Stomach (tissue), 9 donors: ENCODE measurements around the gene FN3K. TPM values are rescaled to one million over a fixed set of nuclear protein-coding genes. Genes with fewer than 3 reads are reported as not detected.
"Not testable (repeated sequence)": the region's sequence is repeated elsewhere in the genome, so short reads cannot be mapped to it uniquely, and the experiment has no call there.

Source experiments
- DNase-seq, 2 donors: peaks; one replicate each; pipeline versions ENCODE4 v3.0.0 to v3.0.0-alpha.2; 2013 to 2019
- H3K27ac ChIP-seq, 5 donors: fragments of 200-600 bp in 4 of 5; sonication (generic) in 4 of 5; one replicate each; pipeline ENCODE4 v1.5.1; 2013 to 2019; ENCODE audit warnings: mild to moderate bottlenecking in 1 of 5, moderate library complexity in 1 of 5
- H3K27me3 ChIP-seq, 3 donors: fragments of 200-600 bp; sonication (generic); one replicate each; pipeline ENCODE4 v1.5.1; 2017 to 2019; ENCODE audit warnings: mixed run types in 1 of 3
- H3K36me3 ChIP-seq, 4 donors: fragments of 200-600 bp; sonication (generic); 1 replicate in 3 of 4; 2 replicates in 1 of 4; pipeline ENCODE4 v1.5.1; 2016 to 2019
- H3K4me1 ChIP-seq, 4 donors: fragments of 200-600 bp; sonication (generic); one replicate each; pipeline ENCODE4 v1.5.1; 2016 to 2019
- H3K4me3 ChIP-seq, 4 donors: fragments of 200-600 bp; sonication (generic) in 3 of 4; one replicate each; pipeline ENCODE4 v1.5.1; 2016 to 2019; ENCODE audit warnings: mild to moderate bottlenecking in 1 of 4
- H3K9me3 ChIP-seq, 4 donors: fragments of 200-600 bp; sonication (generic); one replicate each; pipeline ENCODE4 v1.5.1; 2016 to 2019
- EP300 ChIP-seq: sonication (generic); formaldehyde crosslinking; IDR thresholded peaks from one replicate; pipeline ENCODE4 v1.6.1; 2017; ENCODE audit warnings: antibody characterized with exemption
- POLR2A ChIP-seq, 4 donors: fragments of 450-650 bp; IDR thresholded peaks; one replicate each; pipeline ENCODE4 v1.6.1; 2016; ENCODE audit warnings: antibody characterized with exemption in 4 of 4, control low read depth in 2 of 4, mild to moderate bottlenecking in 1 of 4, moderate library complexity in 1 of 4
- POLR2AphosphoS5 ChIP-seq, 3 donors: sonication (generic); formaldehyde crosslinking; IDR thresholded peaks; one replicate each; pipeline ENCODE4 v1.6.1; 2016; ENCODE audit warnings: antibody characterized with exemption in 3 of 3
- WGBS, 5 donors: extraction: QIAGEN DNeasy Blood & Tissue Kit in 3 of 5; methylation state at CpG; one replicate each; pipeline versions ENCODE4 v1.1.5 to v1.1.7; 2013 to 2018; 5-methylcytosine and 5-hydroxymethylcytosine counted together
- intact Hi-C: fragments of 100-400 bp; cut with DNase I; formaldehyde crosslinking; loops from one replicate; pipeline ENCODE4 v1.15.1; 2023; ENCODE audit warnings: low total_unique reads
- polyA plus RNA-seq, 3 donors: library from polyadenylated mRNA; stranded (reverse); fragments of 200-250 nt; gene quantifications; one replicate each; pipeline ENCODE4 v1.2.3, GENCODE V29; 2013
- total RNA-seq, 5 donors: library from RNA; depleted of rRNA; stranded (reverse); fragments of >200 nt; gene quantifications; one replicate each; pipeline versions ENCODE4 v1.1.0 to v1.2.3, GENCODE V29; 2014 to 2016
- TF ChIP-seq, protein P1 (sequence below), 7 experiments: fragments of 450-650 bp in 4 of 7; fragments of 200-600 bp in 3 of 7; sonication (generic) in 3 of 7; IDR thresholded peaks; one replicate each; pipeline ENCODE4 v1.5.1; 2016 to 2019; ENCODE audit warnings: antibody characterized with exemption in 7 of 7, control low read depth in 2 of 7, mild to moderate bottlenecking in 1 of 7
- donor health status: healthy with polysubstance abuse.
- donor health status: Bipolar disorder and iron deficiency.
- donor health status: healthy.

The FN3K gene
- total and polyA plus RNA-seq, 8 donors, result 13.0 to 59.5 (median 16.4) TPM

GRCh38 chr17:82740906-82741759 lies 5.7 kb downstream of the FN3K start:
- Histone ChIP-seq H3K4me3 (no peak overlapping the region), H3K4me1 (peaks cover 13 to 24% (median 21%) of the 10 kb centered on the region in 4 donors), H3K27ac (no peak overlapping the region), H3K9me3 (peaks cover 0 to 17% (median 4%) of the 10 kb centered on the region in 4 donors), H3K36me3 (peaks cover 23 to 64% (median 42%) of the 10 kb centered on the region in 4 donors), H3K27me3 (no peaks in the 10 kb centered on the region)
- TF ChIP-seq EP300, result no peak
- no peak for TF ChIP-seq POLR2AphosphoS5 (IDR thresholded peaks at IDR 0.05)
- TF ChIP-seq POLR2A (IDR thresholded peaks at IDR 0.05), result no peak
- TF ChIP-seq, protein P1, sequence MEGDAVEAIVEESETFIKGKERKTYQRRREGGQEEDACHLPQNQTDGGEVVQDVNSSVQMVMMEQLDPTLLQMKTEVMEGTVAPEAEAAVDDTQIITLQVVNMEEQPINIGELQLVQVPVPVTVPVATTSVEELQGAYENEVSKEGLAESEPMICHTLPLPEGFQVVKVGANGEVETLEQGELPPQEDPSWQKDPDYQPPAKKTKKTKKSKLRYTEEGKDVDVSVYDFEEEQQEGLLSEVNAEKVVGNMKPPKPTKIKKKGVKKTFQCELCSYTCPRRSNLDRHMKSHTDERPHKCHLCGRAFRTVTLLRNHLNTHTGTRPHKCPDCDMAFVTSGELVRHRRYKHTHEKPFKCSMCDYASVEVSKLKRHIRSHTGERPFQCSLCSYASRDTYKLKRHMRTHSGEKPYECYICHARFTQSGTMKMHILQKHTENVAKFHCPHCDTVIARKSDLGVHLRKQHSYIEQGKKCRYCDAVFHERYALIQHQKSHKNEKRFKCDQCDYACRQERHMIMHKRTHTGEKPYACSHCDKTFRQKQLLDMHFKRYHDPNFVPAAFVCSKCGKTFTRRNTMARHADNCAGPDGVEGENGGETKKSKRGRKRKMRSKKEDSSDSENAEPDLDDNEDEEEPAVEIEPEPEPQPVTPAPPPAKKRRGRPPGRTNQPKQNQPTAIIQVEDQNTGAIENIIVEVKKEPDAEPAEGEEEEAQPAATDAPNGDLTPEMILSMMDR (IDR thresholded peaks at IDR 0.05), result no peak
- no peak for DNase-seq
- WGBS, 5 donors, result 89 to 99% (median 97%) methylated on average over 9 to 10 of the region's 10 CpGs
- intact Hi-C loops, result no loop called here

DNA sequence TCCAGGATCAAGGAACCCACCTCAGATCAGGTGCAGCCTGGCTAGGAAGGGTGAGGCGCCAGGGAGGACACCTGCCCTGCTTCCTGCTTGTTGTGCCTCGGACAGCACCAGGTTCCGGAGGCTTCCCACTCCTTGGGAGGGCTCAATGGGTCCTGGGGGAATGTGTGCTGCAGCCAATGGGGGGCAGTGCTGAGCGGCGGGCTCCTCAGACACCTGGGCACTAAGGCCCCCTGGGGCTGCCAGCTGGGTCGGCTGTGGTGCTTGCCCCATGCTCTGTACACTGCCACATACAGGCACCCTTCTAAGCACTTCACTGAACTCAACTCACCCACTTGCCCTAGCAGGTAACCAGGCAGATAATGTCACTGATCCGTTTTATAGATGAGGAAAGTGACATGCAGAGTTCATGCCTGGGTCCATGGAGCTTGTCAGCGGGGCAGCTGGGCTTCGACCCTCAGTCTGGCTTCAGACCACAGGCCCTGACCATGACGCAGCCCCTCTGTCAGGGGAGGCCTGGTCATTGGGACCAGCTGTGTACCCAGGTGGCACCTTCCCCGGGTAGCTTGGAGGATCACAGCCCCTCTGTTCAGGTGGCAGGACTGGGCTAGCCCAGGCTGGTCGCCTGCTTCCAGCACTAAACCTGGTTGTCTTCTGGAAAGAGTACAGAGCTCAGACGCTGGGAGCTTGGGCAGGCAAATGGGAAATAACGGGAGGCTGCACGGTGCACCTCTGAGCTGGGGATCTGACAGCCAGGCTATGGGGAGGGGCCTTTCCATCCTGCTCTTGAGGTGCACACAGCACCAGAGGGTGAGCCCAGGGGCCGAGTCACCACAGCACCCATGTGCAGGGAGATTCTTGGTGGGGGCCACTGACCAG lies 8.2 kb downstream of the FN3K start:
- peaks cover 23 to 59% (median 42%) of the 10 kb centered on the region in 4 donors for H3K36me3 ChIP-seq
- H3K4me1 ChIP-seq, result no peaks in the 10 kb centered on the region
- no peak for DNase-seq
- no peak overlapping the region for H3K4me3 ChIP-seq
- intact Hi-C loops, result no loop called here
- peaks cover 0 to 17% (median 4%) of the 10 kb centered on the region in 4 donors for H3K9me3 ChIP-seq
- TF ChIP-seq EP300 (no peak), POLR2AphosphoS5 (IDR thresholded peaks at IDR 0.05) (no peak), POLR2A (IDR thresholded peaks at IDR 0.05) (no peak)
- TF ChIP-seq, protein P1 (IDR thresholded peaks at IDR 0.05), result no peak
- H3K27ac ChIP-seq, result no peak overlapping the region
- H3K27me3 ChIP-seq, result no peaks in the 10 kb centered on the region
- whole genome bisulfite sequencing, 5 donors, result 91 to 94% (median 91%) methylated on average over 11 to 16 of the region's 16 CpGs

DNA sequence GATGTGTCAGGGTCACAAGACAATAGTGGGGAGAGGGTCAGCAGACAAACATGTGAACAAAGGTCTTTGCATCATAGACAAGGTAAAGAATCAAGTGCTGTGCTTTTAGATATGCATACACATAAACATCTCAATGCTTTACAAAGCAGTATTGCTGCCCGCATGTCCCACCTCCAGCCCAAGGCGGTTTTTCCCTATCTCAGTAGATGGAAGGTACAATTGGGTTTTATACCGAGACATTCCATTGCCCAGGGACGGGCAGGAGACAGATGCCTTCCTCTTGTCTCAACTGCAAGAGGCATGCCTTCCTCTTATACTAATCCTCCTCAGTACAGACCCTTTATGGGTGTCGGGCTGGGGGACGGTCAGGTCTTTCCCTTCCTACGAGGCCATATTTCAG lies 9.3 kb downstream of the FN3K start:
- H3K4me3 ChIP-seq, DNase-seq, H3K27ac ChIP-seq, H3K27me3 ChIP-seq, intact Hi-C loops, H3K4me1 ChIP-seq: not testable (repeated sequence)
- Histone ChIP-seq H3K36me3 (peaks cover 23 to 56% (median 39%) of the 10 kb centered on the region in 4 donors), H3K9me3 (peaks cover 0 to 17% (median 4%) of the 10 kb centered on the region in 4 donors)
- WGBS, 5 donors, result 56 to 68% (median 66%) methylated on average over 7 of the region's 7 CpGs

GRCh38 chr17:82745524-82745923 lies 10.1 kb downstream of the FN3K start:
- no peak overlapping the region for H3K27ac ChIP-seq
- H3K36me3 ChIP-seq, result peaks cover 23 to 48% (median 31%) of the 10 kb centered on the region in 4 donors
- no peaks in the 10 kb centered on the region for H3K4me1 ChIP-seq
- no peak overlapping the region for H3K4me3 ChIP-seq
- peaks cover 0 to 14% (median 4%) of the 10 kb centered on the region in 4 donors for H3K9me3 ChIP-seq
- no peaks in the 10 kb centered on the region for H3K27me3 ChIP-seq
- WGBS, 5 donors, result 48 to 69% (median 65%) methylated on average over 8 of the region's 8 CpGs
- peak in 1 of 2 donors; percentile 54 for DNase-seq
- intact Hi-C loops, result no loop called here
- peak in 1 of 3 donors; percentile 19 for TF ChIP-seq POLR2AphosphoS5 (IDR thresholded peaks at IDR 0.05)
- TF ChIP-seq, protein P1 (IDR thresholded peaks at IDR 0.05), result no peak
